ENCODE data around the gene FBLN1.
"Not testable (repeated sequence)": the region's sequence is repeated elsewhere in the genome, so short reads cannot be mapped to it uniquely, and the experiment has no call there.

FBLN1 gene

DNA sequence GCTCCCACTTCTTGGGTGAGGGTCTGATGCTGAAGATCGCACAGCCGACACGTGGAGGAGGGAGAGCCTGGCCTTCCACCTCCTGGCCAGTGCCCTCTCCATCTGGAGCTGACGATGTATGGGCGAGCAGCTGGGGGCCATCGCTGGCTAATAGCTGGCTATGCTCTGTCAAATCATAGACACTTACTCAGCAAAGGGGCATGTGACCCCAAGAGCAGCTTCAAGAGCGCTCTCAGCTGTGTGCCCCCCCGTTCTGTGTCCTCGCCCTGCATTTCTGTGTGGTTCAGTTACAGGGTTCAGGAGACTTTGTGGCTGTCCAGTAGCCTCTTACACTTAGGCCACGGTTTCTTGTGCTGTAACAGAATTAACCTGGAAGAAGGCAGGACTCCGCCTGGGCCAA lies 26.4 kb downstream of the FBLN1 start:
- ATAC-seq: no peak

DNA sequence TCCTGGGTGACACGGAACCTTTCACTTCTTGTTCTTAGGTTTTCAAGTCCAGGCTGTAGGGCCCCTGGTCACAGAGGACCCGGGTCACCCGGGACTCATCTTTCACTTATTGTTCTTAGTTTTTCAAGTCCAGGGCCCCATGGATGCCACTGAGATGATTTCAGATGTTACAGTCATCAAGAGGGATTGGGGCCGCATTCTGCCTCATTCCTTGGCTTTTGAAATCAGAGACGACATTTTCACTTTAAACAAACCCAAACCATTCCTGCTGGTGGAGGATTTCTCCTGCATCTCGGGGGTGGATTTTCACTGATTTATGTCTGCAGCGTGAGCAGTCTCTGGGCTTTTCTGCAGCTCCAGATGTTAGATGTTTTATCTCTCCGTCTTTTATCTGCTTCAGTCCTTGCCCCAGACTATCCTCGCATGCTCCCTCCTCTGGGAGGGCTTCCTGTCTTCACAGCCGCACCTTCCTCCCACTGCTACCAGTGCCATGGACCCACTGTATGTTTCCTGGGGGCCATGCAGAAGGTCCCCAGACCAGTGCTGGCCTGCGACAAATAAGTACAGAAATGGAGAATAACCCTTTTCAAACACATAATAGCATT lies 27.4 kb downstream of the FBLN1 start:
- ATAC-seq: no peak

DNA sequence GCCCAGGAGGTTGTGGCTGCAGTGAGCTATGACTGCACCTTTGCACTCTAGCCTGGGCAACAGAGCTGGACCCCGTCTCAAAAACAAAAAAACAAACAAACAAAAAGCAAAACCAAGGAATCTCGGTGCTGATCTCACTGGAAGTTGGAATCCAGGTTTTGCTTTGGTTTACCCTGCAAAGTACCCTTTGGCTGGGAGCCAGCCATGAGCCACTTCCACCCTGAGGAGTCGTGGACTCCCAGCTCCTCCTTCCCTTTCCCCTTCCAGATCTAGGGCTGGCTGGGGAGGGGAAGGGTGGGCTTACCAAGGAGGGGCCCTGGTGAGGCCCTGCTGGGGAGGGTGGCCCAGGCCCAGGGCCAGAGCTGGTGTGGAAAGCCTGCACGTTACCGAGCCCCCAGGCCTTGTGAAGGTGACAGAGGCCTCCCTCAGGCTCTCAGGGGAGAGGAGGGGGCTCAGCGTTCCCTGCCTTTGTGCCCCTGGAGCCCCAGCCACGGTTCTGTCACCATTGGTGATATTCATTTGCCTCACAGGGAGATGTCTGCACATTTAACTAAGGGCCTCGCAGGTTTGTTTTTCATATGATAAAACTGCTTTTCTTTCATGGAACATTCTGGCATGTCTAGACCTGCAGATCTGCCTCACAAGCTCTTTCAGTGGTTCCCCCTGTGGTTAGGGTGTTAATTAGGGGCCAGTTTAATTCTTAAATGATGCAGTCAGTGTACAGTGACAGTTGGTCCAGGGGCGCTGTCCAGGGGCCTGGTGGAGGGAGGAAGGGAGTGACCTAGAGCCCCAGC lies 29.0 kb downstream of the FBLN1 start:
- no peak for ATAC-seq

DNA sequence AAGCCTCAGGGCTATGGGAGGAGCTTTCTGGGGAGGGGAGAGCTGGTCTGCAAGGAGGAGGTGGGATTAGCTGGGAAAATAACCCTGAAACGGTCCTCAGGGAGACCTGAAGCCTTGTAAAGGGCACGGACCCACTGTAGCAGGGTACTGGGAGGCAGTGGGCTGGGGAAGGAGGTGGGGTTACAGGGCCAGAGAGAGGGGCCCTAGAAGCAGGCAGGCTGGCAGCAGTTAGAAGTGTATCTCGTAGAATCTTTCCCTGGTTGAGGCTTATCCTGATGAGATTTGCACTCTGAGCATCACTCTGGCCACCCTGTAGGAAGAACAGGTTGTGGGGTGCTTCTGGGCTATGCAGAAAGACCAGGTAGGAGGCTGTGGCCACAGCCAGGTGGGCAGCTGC lies 29.6 kb downstream of the FBLN1 start:
- no peak for ATAC-seq

DNA sequence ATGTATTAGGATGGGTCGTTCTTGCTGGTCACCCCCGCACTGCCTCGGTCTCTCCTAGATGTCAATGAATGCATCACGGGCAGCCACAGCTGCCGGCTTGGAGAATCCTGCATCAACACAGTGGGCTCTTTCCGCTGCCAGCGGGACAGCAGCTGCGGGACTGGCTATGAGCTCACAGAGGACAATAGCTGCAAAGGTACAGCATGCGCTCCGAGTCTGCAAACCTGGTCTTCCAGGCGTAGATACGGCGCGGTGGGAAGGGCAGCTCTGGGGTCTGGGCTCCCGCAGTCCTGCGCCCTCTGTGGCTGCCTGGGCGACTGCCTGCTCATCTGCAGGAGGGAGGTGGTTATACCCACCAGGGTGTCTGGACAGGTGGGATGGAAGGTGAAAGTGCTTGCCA lies 31.0 kb downstream of the FBLN1 start:
- no peak for ATAC-seq

DNA sequence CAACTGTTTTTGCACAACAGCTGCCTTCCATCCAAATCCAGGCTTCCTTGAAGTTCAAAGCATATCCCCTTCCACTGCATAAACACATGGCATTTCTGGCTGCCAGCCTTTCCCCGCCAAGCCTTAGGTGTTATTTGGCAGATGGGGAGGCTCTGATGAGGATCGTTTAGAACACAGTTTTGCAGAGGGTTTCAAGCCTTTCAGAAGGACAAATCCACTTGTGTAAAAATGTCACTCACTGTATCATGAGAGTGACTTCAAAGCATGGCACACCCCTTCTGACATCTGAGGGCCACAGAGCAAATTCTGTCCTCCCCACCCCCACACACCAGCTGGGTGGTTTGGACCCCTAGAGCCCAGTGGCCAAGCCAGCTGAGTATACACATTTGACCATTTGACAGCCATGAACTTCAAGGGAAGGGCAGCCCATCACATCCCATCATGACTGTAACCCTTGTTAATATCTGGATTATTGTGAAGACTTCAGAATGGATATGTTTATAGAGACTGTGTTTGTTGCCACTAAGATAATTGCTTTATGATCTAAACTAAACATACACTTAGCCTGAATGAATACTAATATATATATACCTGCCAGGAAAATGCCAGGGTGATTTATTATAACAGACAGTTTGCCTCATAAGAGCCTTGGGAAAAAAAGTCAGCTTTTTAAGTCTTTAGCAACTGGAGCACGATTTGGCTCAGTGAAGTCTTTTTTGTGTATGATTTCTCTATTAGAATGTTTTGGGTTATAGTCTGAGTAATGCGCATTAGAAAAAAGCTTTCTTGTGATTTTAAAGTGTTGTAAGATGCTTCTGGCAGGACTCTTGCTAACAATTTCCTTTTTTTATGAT lies 31.9 kb downstream of the FBLN1 start:
- no peak for ATAC-seq

DNA sequence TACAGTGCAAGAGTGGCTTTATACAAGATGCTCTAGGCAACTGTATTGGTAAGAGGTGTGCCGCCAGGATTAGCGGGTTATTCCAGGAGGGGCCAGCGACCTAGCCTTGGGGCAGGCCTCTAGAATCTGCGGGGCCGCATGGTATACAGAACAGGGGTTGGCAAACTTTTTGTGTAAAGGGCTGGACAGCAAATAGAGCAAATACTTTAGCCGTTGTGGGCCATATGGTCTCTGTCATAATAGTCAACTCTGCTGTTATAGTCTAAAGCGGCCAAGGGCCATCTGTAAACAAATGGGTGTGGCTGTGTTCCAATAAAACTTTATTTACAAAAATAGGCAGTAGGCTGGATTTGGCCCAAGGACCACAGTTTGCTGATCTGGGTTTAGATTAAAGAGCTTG lies 32.6 kb downstream of the FBLN1 start:
- no peak for ATAC-seq

DNA sequence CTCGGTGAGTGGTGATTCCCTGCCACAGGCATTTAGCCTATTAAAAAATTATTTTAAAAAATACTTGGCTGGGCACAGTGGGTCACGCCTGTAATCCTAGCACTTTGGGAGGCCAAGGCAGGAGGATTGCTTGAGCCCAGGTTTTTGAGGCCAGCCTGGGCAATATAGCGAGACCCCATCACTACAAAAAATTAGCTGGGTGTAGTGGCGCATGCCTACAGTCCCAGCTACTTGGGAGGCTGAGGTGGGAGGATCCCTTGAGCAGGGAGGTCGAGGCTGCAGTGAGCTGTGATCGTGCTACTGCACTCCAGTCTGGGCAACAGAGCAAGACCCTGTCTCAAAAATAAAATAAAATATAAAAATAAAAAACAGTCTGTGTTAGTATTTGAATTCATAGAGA lies 33.2 kb downstream of the FBLN1 start:
- ATAC-seq: not testable (repeated sequence)

DNA sequence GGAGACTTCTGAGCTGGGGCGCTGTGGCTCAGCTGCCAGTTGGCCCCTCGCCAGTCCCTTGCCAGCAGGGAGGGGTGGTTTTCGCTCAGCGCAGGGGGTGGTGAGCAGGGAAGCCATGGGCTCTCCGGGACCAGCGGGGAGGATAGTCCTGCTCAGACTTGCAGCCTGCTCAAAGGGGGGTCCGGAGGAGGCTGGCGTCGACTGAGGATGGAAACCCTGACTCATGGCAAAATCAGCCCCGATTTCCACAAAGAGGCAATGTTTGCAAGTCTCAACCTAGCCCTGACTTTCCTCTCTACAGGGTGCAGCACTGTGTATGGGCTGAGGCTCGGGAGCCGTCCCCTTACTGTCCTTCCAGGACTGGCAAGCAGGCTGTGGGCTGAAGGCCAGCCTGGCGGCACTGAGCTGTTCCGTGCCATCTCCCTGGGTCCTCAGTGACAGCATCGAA lies 35.1 kb downstream of the FBLN1 start:
- no peak for ATAC-seq

DNA sequence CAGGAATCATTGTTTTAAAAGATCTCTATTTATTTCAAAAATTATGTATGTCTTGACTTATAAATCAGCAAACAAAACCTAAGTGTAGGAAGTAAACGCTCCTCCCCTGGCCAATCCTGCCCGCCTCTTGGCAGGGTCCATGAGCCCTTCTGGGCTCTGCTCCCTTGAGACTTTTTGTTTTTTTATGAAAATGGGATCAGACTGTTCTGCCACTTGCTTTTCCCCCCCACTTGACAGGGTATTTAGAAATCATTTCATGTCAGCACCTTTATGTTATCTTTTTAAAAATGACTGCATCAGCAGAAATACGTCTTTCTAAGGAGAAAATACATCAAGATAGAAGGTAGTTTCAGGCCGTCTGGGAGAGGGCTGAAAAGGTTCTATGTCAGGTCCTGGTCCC lies 35.6 kb downstream of the FBLN1 start:
- no peak for ATAC-seq

DNA sequence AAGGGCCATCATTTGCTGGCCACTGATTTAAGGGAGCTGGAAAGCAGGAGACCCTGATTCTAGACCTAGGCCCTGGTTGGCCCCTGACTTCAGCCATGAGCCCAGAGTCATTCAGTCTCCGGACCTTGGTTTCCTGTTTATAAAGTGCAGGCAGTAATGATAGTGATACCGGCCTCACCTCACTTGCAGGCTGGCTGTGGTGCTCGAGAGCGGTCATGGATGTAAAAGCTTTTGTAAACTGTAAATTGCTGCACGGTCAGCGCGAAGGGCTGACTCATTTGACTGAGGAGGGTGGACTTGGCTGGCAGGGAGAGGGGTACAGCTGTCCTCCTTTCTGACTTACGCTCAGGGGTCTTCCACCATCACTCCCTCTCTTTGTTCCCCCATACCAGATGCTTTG lies 37.4 kb downstream of the FBLN1 start:
- no peak for ATAC-seq

DNA sequence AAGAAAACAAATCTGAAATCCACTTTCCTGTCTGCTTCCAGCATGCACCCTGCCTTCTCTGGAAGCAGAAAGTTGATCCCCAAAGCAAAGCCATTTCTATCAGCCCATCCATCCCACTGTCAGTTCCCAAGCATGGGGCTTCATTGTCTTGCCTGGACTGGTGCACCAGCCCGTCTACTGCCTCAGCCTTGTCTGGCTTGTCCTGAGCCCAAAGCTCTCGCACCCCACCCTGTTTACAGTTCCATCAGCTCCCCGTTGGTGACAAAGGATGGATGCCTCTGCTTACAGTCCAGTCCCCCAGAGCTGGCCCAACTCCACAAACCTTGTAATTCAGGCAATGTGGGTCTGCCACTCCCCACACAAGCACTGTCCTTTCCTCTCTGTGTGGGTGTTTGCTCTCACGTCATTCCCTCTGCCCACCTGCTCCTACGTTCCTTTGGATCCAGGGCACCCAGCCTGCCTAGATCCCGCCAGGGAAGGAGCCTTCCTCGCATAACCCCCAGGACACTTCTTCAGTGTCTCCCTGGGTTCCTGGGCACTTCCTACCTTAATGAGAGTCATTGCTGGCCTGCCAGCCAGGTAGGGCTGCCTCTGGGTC lies 38.8 kb downstream of the FBLN1 start:
- ATAC-seq: no peak

DNA sequence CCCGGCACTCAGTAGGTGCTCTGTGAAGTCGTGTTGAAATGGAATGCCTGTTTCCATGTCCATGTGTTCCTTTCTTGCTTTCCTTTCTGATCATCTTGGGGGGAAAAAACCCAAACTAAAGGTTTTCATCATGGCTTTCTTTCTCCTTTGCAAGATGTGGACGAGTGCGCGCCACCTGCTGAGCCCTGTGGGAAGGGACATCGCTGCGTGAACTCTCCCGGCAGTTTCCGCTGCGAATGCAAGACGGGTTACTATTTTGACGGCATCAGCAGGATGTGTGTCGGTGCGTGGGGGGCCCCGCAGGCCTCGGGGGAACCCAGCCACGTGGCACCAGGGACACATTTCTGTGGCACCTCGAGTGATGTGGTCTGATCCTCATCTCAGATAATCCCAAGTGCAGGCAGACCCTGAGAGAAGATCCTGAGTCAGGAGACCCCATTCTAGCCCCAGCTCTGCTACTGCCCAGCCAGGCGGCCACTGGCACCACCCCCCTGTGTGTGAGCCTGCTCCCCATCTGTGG lies 39.4 kb downstream of the FBLN1 start:
- no peak for ATAC-seq

DNA sequence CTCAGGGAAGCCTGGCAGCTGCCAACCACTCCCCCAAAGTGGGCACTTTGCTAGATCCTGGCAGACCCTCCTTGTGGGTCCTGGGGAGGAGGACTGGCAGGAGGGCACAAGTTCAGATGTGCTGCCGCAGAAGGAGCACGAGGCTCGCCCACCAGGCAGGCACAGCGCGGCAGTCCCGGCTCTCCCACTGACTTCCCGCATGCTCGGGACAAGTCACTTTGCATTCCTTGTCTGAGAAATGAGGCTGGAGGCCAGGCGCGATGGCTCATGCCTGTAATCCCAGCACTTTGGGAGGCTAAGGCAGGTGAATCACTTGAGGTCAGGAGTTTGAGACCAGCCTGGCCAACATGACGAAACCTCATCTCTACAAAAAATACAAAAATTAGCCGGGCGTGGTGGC lies 40.1 kb downstream of the FBLN1 start:
- not testable (repeated sequence) for ATAC-seq

DNA sequence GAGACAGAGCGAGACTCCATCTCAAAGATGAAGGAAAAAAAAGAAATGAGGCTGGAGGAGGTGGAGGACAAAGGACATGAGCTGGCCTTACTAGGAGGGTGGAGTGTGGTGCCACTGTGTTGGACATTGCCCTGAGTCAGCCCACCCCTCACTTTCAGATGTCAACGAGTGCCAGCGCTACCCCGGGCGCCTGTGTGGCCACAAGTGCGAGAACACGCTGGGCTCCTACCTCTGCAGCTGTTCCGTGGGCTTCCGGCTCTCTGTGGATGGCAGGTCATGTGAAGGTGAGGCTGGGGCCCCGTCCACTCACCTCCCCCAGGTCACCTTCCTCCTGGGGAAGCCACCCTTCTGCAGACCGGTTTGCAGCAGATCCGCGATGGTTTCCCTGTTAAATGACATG lies 40.6 kb downstream of the FBLN1 start:
- ATAC-seq: no peak

DNA sequence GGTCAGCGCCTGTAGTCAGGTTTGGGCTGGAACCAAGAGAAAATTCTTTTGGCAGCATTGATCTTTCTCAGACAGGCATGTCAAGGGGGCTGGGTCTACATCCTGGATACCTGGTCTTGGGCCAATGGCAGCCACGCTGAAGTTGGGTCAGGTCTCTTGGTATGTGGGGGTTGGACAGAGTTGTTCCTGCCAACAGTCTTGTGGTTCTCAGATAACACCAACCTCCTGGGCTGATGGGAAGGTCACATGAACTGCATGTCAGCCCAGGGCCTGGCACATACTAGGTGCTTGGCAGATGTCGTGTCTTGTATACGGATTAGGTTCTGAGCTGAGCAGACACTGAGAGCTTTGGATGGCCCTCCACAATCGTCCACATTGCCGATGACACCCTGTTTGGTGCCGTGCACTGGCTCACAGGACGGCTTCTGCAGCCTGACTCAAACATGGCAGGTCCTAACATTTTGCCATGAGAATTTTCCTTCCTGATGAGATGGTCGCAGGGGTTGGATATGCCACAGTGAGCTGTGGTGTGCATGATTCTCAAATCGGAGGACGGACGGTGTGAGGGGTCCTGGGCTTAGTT lies 42.0 kb downstream of the FBLN1 start:
- no peak for ATAC-seq

DNA sequence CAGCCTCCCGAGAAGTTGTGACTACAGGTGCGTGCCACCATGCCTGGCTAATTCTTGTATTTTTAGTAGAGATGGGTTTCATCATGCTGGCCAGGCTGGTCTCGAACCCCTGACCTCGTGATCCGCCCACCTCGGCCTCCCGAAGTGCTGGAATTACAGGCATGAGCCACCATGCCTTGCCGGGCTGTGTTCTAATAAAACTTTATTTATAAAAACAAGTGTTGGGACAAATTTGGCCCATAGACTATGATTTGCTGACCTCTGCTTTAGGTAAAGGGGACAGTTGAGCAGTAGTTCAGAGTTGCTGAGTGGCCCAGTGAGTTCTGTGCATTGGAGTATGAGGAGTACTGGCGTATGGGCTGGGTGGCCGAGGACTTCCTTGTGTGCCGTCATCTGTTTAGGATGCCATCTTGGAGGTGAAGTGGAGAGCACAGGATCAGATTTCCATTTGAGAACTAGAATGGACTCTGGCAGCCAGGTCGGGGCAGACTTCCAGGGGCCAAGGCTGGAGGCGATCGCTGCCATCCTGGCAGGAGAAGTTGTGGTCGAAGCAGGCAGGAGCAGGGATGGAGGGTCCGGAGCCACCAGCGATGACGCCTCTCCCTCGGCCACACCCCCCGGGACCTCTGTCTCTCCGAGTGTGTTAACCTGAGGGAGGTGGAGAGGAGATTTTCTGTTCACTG lies 43.8 kb downstream of the FBLN1 start:
- no peak for ATAC-seq

DNA sequence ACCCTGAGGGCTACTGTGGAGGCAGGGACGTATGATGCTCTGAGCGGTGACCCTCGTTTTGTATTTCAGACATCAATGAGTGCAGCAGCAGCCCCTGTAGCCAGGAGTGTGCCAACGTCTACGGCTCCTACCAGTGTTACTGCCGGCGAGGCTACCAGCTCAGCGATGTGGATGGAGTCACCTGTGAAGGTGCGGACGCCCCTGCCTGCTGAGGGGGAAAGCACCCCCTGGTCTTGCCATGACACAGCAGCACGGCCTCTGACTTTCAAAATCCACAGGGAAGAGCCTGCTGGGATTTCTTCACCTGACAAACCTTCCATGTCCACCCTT lies 44.3 kb downstream of the FBLN1 start:
- ATAC-seq: no peak

DNA sequence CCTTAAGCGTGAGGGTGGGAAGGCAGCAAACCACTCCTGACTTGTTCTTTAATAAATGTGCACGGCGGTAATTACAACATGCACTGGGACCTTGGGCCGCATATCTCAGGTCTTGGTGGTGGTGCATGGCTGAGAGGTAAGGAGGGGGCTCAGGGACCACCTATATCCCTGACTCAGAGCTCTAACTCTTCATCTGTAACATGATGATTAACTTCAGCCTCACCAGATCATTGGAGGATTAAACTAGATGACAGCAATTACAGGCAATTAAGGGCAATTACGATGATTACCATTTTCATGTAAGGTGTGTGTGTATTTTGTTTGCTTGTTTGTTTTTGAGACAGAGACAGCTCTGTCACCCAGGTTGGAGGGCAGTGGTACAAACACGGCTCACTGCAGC lies 45.0 kb downstream of the FBLN1 start:
- ATAC-seq: no peak

DNA sequence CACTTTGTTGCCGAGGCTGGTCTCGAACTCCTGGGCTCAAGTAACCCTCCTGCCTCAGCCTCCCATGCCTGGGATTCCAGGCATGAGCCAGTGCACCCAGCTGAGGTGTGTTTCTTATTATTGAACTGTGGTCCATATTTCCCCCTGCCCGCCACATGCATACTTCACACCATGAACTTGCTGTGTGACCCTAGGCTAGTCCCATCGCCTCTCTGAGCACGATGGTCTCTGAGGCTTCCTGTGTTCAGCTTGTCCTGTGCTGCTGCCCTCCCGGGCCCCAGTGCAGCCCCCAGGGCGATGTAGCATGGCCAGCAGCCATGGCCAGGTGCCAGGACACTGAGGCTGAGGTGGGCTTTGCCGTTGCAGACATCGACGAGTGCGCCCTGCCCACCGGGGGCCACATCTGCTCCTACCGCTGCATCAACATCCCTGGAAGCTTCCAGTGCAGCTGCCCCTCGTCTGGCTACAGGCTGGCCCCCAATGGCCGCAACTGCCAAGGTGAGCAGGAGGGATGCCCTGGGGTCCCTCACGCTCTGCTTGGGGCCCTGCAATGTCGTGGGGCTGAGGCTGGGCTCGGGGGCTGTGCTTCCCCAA lies 45.7 kb downstream of the FBLN1 start:
- no peak for ATAC-seq

DNA sequence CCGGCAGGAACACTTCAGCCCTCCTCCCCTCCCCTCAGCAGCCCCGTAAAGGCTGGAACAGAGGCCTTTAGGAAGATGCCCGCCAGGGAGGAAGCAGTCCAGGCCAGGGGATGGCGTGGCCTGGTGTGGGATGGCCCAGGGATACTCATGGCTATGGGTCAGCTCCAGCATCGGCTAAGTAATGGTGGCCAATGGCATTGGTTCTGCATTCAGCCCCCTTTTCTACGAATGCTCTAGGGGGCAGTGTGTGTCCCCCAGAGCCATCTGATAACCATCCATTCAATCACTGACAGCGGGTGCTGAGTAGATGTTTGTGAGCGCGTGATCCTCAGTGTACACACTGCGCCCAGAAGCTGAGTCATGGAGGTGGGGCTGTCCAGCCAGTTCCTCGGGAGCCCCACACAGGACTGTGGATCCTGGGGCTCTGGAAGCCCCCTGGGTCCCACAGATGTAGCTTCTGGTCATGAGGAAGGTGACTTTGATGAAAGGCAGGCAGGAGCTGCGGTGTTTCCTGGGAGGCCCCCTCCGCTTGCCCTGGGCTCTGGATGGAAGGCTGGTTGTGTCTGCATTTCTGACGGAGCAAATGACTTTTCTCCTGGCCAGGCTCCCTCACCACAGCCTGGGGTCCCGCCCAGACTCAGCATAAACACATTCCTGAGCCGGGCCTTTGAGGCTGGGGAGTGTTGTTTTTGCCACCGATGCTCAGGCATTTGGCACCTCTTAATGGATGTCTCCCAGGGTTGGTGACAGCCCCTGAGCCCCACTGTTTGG lies 46.5 kb downstream of the FBLN1 start:
- no peak for ATAC-seq

All from activated CD4-positive, CD25-positive, alpha-beta regulatory T cell treated with anti-CD3 and anti-CD28 coated beads, Interleukin-2, amount 50 U/mL, for 24 hours (primary cell).